DND-41 (cell line): ENCODE data around the gene RNASE4.

ENCODE experiments used
- ATAC-seq: fragments of 200-7000 bp; cut with Tn5 transposase; 3 replicates; pipeline ENCODE4 v1.9.1; 2021; ENCODE audit warnings: low read depth; ENCODE audit not compliant: insufficient read depth
- DNase-seq: peaks from one replicate; pipeline ENCODE4 v3.0.0-alpha.2; 2020
- H2AFZ ChIP-seq: 2 replicates; pipeline ENCODE4 v1.6.0; 2012; ENCODE audit warnings: low read depth, low read length
- H3K27ac ChIP-seq: 2 replicates; pipeline ENCODE4 v1.5.1; 2012; ENCODE audit warnings: low read length, inconsistent platforms
- H3K27me3 ChIP-seq: fragments of 200-600 bp; sonication (generic); 2 replicates; pipeline ENCODE4 v1.6.0; 2012; ENCODE audit warnings: low read length, mild to moderate bottlenecking, inconsistent platforms; ENCODE audit not compliant: insufficient read depth, poor library complexity
- H3K36me3 ChIP-seq: 2 replicates; pipeline ENCODE4 v1.5.1; 2012; ENCODE audit warnings: low read length, inconsistent platforms; ENCODE audit not compliant: insufficient read depth
- H3K4me1 ChIP-seq: 2 replicates; pipeline ENCODE4 v1.5.1; 2012; ENCODE audit warnings: mild to moderate bottlenecking, low read length; ENCODE audit not compliant: insufficient read depth
- H3K4me2 ChIP-seq: 2 replicates; pipeline ENCODE4 v1.6.0; 2012; ENCODE audit warnings: mild to moderate bottlenecking, moderate library complexity, low read length, inconsistent platforms; ENCODE audit not compliant: insufficient read depth
- H3K4me3 ChIP-seq, 2 experiments: fragments of 200-600 bp in 1 of 2; shearing (Covaris generic) in 1 of 2; 2 replicates each; pipeline ENCODE4 v1.5.1; 2012 to 2016; ENCODE audit warnings: inconsistent platforms in 2 of 2, low read length in 2 of 2, mild to moderate bottlenecking in 2 of 2, low read depth in 1 of 2, moderate library complexity in 1 of 2
- H3K79me2 ChIP-seq: 2 replicates; pipeline ENCODE4 v1.6.0; 2012; ENCODE audit warnings: low read length, inconsistent platforms; ENCODE audit not compliant: insufficient read depth
- H3K9ac ChIP-seq: 2 replicates; pipeline ENCODE4 v1.6.0; 2012; ENCODE audit warnings: low read depth, mild to moderate bottlenecking, inconsistent platforms, low read length, moderate library complexity
- H3K9me3 ChIP-seq: 2 replicates; pipeline ENCODE4 v1.5.1; 2012; ENCODE audit warnings: low read length, moderate library complexity, mild to moderate bottlenecking, inconsistent platforms; ENCODE audit not compliant: insufficient read depth, severe bottlenecking
- H4K20me1 ChIP-seq: 2 replicates; pipeline ENCODE4 v1.6.0; 2012; ENCODE audit warnings: low read length; ENCODE audit not compliant: insufficient read depth
- EZH2 ChIP-seq: IDR thresholded peaks from 3 replicates; pipeline ENCODE4 v1.6.1; 2012; ENCODE audit warnings: borderline replicate concordance, low read depth, mild to moderate bottlenecking, moderate library complexity, low read length, inconsistent platforms; ENCODE audit not compliant: severe bottlenecking
- TF ChIP-seq, protein P1 (sequence below): IDR thresholded peaks from 2 replicates; pipeline ENCODE4 v1.5.1; 2012; ENCODE audit warnings: borderline replicate concordance, low read length, moderate library complexity, mild to moderate bottlenecking; ENCODE audit not compliant: poor library complexity, severe bottlenecking; ENCODE audit errors: extremely low read depth

The RNASE4 gene

DNA sequence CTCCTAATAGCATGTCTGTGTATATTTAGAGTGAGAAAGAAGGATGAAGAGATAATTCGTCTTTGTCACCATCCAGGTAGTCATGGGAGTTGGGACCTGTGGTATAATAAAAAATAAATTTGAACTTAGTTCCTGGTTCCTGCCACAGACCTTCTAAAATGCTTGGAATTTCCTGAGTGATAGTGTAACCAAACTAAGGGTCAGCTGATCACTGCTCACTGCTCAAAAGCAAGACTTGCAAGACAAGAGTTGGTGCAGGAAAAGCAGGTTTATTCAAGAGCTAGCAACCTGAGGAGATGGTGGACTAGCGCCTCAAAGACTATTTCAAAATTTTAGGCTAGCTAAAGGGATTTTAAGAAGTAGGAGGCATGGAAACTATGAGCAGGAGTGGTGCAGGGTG is 23.3 kb downstream of the RNASE4 start:
- DNase-seq: no peak
- Histone ChIP-seq H3K4me1 (no peaks in the 10 kb centered on the region), H3K79me2 (no peaks in the 10 kb centered on the region), H3K4me2 (no peak overlapping the region), H4K20me1 (no peaks in the 10 kb centered on the region), H3K27me3 (no peaks in the 10 kb centered on the region), H3K4me3 (no peak overlapping the region), H3K9me3 (no peaks in the 10 kb centered on the region), H3K27ac (no peak overlapping the region), H3K36me3 (no peaks in the 10 kb centered on the region), H3K9ac (no peak overlapping the region), H2AFZ (no peak overlapping the region)
- no peak for ATAC-seq
- no peak for TF ChIP-seq EZH2
- TF ChIP-seq, protein P1, sequence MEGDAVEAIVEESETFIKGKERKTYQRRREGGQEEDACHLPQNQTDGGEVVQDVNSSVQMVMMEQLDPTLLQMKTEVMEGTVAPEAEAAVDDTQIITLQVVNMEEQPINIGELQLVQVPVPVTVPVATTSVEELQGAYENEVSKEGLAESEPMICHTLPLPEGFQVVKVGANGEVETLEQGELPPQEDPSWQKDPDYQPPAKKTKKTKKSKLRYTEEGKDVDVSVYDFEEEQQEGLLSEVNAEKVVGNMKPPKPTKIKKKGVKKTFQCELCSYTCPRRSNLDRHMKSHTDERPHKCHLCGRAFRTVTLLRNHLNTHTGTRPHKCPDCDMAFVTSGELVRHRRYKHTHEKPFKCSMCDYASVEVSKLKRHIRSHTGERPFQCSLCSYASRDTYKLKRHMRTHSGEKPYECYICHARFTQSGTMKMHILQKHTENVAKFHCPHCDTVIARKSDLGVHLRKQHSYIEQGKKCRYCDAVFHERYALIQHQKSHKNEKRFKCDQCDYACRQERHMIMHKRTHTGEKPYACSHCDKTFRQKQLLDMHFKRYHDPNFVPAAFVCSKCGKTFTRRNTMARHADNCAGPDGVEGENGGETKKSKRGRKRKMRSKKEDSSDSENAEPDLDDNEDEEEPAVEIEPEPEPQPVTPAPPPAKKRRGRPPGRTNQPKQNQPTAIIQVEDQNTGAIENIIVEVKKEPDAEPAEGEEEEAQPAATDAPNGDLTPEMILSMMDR: no peak

DNA sequence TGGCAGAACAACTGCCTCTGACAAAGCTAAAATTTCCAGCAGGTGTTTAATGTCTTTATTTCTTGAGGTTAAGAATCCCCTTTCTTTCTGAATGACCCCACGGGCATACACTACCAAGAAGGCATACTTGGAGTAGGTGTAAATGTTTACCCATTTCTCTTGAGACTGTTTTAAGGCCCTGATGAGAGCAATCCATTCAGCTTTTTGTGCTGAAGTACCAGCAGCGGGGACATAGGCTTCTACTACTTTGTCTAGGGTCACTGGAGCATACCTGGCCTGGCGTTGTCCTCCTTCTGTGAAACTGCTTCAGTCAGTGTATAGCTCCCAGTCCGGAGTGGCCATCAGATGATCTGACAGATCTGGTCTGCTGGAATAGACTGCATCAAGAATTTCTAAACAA is 26.9 kb downstream of the RNASE4 start:
- Histone ChIP-seq H3K27ac (no peak overlapping the region), H3K9me3 (no peaks in the 10 kb centered on the region), H3K9ac (no peak overlapping the region), H3K36me3 (no peaks in the 10 kb centered on the region), H3K27me3 (peaks cover 5% of the 10 kb centered on the region), H3K4me1 (no peaks in the 10 kb centered on the region), H3K79me2 (no peaks in the 10 kb centered on the region), H4K20me1 (no peaks in the 10 kb centered on the region), H3K4me2 (no peak overlapping the region), H2AFZ (no peak overlapping the region), H3K4me3 (no peak overlapping the region)
- no peak for DNase-seq
- ATAC-seq: no peak
- TF ChIP-seq, protein P1: no peak
- no peak for TF ChIP-seq EZH2

DNA sequence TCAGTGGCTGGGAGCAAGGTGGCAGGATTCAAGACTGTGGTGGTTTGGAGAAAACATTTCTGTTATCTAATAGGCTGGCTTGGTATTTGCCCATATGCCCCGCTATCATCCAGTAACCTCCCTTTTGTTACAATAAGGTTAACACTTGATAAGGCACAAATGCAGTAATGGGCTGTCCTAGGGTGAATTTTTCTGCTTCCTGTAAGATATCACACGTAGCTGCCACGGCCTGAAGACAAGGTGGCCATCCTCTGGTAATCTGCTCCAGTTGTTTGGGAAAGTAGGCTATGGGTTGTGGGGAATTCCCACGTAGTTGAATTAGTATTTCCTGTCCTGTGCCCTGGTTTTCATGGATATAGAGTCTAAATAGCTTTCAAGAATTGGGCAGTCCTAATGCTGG is 27.3 kb downstream of the RNASE4 start:
- no peak overlapping the region for H3K4me2 ChIP-seq
- DNase-seq: no peak

DNA sequence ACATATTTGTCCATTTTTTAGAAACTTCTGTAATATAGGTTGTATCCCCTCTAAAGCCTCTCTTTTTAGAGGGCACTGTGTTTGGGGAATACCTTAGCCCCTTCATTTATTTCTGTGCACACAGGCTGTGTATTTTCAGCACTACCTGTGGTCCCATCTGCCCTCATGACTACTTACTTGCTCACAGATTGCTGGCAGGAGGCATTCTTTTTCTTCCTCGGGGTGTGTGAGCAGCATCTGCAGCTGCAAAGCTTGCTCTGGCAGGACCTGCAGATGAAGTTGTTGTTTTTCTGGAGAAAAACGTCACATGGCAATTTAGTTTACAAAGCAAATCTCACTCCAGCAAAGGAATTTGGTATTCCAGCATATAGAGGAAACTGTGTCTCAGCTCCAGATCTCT is 28.5 kb downstream of the RNASE4 start:
- Histone ChIP-seq H3K9ac (no peak overlapping the region), H3K36me3 (no peaks in the 10 kb centered on the region), H3K79me2 (no peaks in the 10 kb centered on the region), H3K27ac (no peak overlapping the region), H3K4me3 (no peak overlapping the region), H3K27me3 (peaks cover 5% of the 10 kb centered on the region), H2AFZ (no peak overlapping the region), H4K20me1 (no peaks in the 10 kb centered on the region), H3K4me2 (no peak overlapping the region), H3K4me1 (no peaks in the 10 kb centered on the region), H3K9me3 (no peaks in the 10 kb centered on the region)
- ATAC-seq (no peak), DNase-seq (no peak)
- TF ChIP-seq, protein P1: no peak
- TF ChIP-seq EZH2: no peak

More for the DNA sequence above, 27.3 kb downstream of the RNASE4 start:
- no peaks in the 10 kb centered on the region for H3K79me2 ChIP-seq
- H3K27ac ChIP-seq: no peak overlapping the region
- no peak overlapping the region for H3K9ac ChIP-seq
- no peak overlapping the region for H2AFZ ChIP-seq
- H3K27me3 ChIP-seq: peaks cover 5% of the 10 kb centered on the region
- no peak for TF ChIP-seq EZH2
- ATAC-seq: no peak
- H3K4me1 ChIP-seq: no peaks in the 10 kb centered on the region
- no peaks in the 10 kb centered on the region for H3K36me3 ChIP-seq
- no peak overlapping the region for H3K4me3 ChIP-seq
- H3K9me3 ChIP-seq: no peaks in the 10 kb centered on the region
- no peaks in the 10 kb centered on the region for H4K20me1 ChIP-seq
